ENCODE results near the gene NXPH2. TPM values are rescaled to one million over a fixed set of nuclear protein-coding genes. Genes with fewer than 3 reads are reported as not detected.

NXPH2 gene
- not detected in 2 replicates for total RNA-seq

DNA sequence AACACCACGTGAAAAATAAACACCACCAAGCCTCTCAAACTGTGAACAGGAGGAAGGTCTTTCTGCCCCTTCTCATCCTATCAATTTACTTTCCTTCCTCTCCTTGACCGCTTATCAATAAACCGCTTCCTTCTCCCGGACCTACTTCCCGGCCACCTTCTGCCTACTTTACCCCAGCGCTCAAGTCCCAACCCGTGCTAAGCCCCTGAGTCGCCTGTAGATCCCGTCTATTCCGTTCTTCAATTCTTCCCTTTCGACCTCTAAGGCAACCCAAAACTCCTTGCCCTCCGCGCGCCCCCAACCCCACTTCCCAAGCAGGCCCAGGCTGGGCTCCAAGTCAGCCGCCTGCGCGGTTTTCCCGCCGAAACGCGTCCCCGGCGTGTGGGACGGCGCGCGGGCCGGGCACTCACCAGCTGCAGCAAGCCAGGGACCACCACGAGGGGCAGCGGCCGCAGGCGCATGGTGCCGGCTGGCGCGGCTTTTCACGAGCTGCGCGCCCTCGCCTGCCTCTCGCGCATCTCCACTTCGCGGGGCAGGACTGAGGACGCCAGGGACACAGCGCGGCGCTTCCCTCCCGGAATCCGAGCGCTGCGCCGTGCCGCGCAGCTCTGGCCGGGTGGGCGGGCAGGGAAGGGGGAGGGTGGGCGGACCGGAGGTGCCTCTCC is at the start of gene NXPH2:
Gene NXPH2, minus strand, starts transcription at position 610 of the 665 bp plus-strand sequence. Its CDS starts 149 bp downstream, at position 461.

Data from subcutaneous preadipocyte (primary cell).